Left kidney (tissue), 2 donors: Measurements from ENCODE around the gene ARHGEF9. TPM values are rescaled to one million over a fixed set of nuclear protein-coding genes. Genes with fewer than 3 reads are reported as not detected.
A peak's percentile ranks its signal among the peaks of the same experiment; 100 is the strongest.

ENCODE experiments used
- DNase-seq: peaks from one replicate; pipeline ENCODE4 v3.0.0-alpha.2; 2013
- polyA plus RNA-seq: library from polyadenylated mRNA; unstranded; fragments of 120-200 nt; gene quantifications from one replicate; pipeline ENCODE4 v1.2.1, GENCODE V29; 2013; ENCODE audit not compliant: insufficient read length

ARHGEF9 gene
- polyA plus RNA-seq, 1 donor, result 45.3 TPM

- DNase-seq, result no peak
These were observed 37.7 kb downstream of the ARHGEF9 start for GRCh38 chrX:63747331-63747730.

- DNase-seq, result no peak
These were observed 38.3 kb downstream of the ARHGEF9 start for GRCh38 chrX:63746715-63747114.

GRCh38 chrX:63746278-63746677 lies 38.7 kb downstream of the ARHGEF9 start:
- DNase-seq, result no peak

GRCh38 chrX:63744850-63745394 lies 40.1 kb downstream of the ARHGEF9 start:
- DNase-seq, result no peak

- DNase-seq, result no peak
These were observed 41.4 kb downstream of the ARHGEF9 start for GRCh38 chrX:63743596-63743995.

- no peak for DNase-seq
These were observed 44.6 kb downstream of the ARHGEF9 start for GRCh38 chrX:63740382-63740781.

- no peak for DNase-seq
These were observed 45.1 kb downstream of the ARHGEF9 start for GRCh38 chrX:63739885-63740284.

GRCh38 chrX:63738696-63739095 lies 46.3 kb downstream of the ARHGEF9 start:
- no peak for DNase-seq

GRCh38 chrX:63737131-63737921 lies 47.7 kb downstream of the ARHGEF9 start:
- no peak for DNase-seq

- no peak for DNase-seq
These were observed 49.1 kb downstream of the ARHGEF9 start for GRCh38 chrX:63735882-63736281.

GRCh38 chrX:63720293-63720692 lies 64.7 kb downstream of the ARHGEF9 start:
- no peak for DNase-seq

- no peak for DNase-seq
These were observed 65.4 kb downstream of the ARHGEF9 start for GRCh38 chrX:63719633-63720032.

- DNase-seq, result no peak
These were observed 66.9 kb downstream of the ARHGEF9 start for GRCh38 chrX:63718010-63718694.

- no peak for DNase-seq
These were observed 71.5 kb downstream of the ARHGEF9 start for GRCh38 chrX:63713526-63713925.

GRCh38 chrX:63708801-63709200 lies 76.2 kb downstream of the ARHGEF9 start:
- no peak for DNase-seq

GRCh38 chrX:63702556-63702955 lies 82.5 kb downstream of the ARHGEF9 start:
- no peak for DNase-seq

GRCh38 chrX:63686878-63687714 lies 97.9 kb downstream of the ARHGEF9 start:
- DNase-seq, result peak; percentile 2

GRCh38 chrX:63680423-63680822 lies 104.6 kb downstream of the ARHGEF9 start:
- DNase-seq, result no peak

- no peak for DNase-seq
These were observed 105.6 kb downstream of the ARHGEF9 start for GRCh38 chrX:63679432-63679831.

GRCh38 chrX:63675716-63676115 lies 109.3 kb downstream of the ARHGEF9 start:
- DNase-seq, result no peak

- DNase-seq, result no peak
These were observed 111.1 kb downstream of the ARHGEF9 start for GRCh38 chrX:63673896-63674295.

GRCh38 chrX:63664741-63665140 lies 120.3 kb downstream of the ARHGEF9 start:
- no peak for DNase-seq
